HFFc6 (cell line): ENCODE measurements around the gene PPP1R3F. TPM values are rescaled to one million over a fixed set of nuclear protein-coding genes. Genes with fewer than 3 reads are reported as not detected.
"Not testable (repeated sequence)": the region's sequence is repeated elsewhere in the genome, so short reads cannot be mapped to it uniquely, and the experiment has no call there.

Experiments
- DNase-seq: peaks from one replicate; pipeline ENCODE4 v3.0.0-alpha.2; 2018
- H3K27ac Mint-ChIP-seq: 2 replicates; pipeline ENCODE4 v1.8.0; 2020; ENCODE audit warnings: mild to moderate bottlenecking, mixed read lengths
- H3K27me3 Mint-ChIP-seq: 2 replicates; pipeline ENCODE4 v1.8.0; 2021; ENCODE audit warnings: mild to moderate bottlenecking, moderate library complexity, mixed read lengths; ENCODE audit not compliant: insufficient read depth
- H3K36me3 Mint-ChIP-seq: 2 replicates; pipeline ENCODE4 v1.8.0; 2021; ENCODE audit warnings: low read depth, mixed read lengths
- H3K4me1 Mint-ChIP-seq: 2 replicates; pipeline ENCODE4 v1.8.0; 2020; ENCODE audit warnings: low read depth, mixed read lengths
- H3K4me3 Mint-ChIP-seq: 2 replicates; pipeline ENCODE4 v1.8.0; 2020; ENCODE audit warnings: mild to moderate bottlenecking, moderate library complexity, mixed read lengths
- H3K9me3 Mint-ChIP-seq: 2 replicates; pipeline ENCODE4 v1.8.0; 2020; ENCODE audit warnings: mild to moderate bottlenecking, mixed read lengths
- total RNA-seq, 6 experiments: library from RNA; stranded (reverse); fragmentation: NEBNext Ultra II Directional; extraction: Animal tissue kit (Norgen Biotek cat#: 25700); gene quantifications; 2 replicates in 1 of 6; 3 replicates in 5 of 6; pipeline ENCODE4 v1.2.3, GENCODE V29; 2021
- TF ChIP-seq, protein P1 (sequence below): fragments of 200-600 bp; sonication (generic); IDR thresholded peaks from 2 replicates; pipeline ENCODE4 v1.5.0; 2021; ENCODE audit warnings: antibody characterized with exemption, mild to moderate bottlenecking

The PPP1R3F gene
- total RNA-seq, 6 experiments from 2014 or later, result 2.4 to 4.5 (median 4.1) TPM

DNA sequence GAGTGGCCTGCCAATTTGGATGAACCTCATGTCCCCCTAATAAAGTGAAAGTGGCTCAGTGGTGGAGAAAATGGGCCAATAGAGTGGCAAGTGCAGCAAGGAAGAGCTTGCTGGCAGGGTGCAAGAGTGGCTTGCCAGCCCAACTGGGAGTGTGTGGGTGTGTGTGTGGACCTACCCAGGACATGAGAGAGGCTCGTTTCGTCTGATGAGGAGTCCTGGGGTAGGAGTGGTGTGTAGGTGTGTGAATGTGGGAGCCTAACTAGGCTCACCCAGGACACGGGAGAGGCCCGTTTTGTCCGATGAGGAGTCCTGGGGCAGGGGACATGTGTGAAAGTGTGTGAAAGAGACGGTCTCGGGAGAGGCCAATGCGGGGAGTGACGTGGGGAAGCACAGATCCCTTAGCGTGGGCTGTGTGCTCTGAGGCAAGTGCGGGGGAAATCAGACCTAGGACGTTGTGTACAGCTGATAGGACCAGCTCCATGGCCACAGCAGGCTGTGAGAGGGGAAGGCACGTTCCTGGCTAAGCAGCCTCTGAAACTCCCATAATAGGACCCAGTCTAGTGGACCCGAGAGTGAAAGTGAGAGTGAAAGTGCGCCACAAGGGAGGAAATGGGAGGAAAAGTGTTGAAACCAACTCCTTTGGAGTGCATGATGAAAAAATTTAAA is 39.1 kb downstream of the PPP1R3F start:
- no peak for DNase-seq
- Mint-ChIP-seq H3K9me3 (no peaks in the 10 kb centered on the region), H3K4me3 (peak overlapping the region; percentile 92), H3K4me1 (peaks cover 21% of the 10 kb centered on the region), H3K27ac (peak overlapping the region; percentile 32), H3K36me3 (no peaks in the 10 kb centered on the region), H3K27me3 (peaks cover 4% of the 10 kb centered on the region)
- TF ChIP-seq, protein P1, sequence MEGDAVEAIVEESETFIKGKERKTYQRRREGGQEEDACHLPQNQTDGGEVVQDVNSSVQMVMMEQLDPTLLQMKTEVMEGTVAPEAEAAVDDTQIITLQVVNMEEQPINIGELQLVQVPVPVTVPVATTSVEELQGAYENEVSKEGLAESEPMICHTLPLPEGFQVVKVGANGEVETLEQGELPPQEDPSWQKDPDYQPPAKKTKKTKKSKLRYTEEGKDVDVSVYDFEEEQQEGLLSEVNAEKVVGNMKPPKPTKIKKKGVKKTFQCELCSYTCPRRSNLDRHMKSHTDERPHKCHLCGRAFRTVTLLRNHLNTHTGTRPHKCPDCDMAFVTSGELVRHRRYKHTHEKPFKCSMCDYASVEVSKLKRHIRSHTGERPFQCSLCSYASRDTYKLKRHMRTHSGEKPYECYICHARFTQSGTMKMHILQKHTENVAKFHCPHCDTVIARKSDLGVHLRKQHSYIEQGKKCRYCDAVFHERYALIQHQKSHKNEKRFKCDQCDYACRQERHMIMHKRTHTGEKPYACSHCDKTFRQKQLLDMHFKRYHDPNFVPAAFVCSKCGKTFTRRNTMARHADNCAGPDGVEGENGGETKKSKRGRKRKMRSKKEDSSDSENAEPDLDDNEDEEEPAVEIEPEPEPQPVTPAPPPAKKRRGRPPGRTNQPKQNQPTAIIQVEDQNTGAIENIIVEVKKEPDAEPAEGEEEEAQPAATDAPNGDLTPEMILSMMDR, result no peak

DNA sequence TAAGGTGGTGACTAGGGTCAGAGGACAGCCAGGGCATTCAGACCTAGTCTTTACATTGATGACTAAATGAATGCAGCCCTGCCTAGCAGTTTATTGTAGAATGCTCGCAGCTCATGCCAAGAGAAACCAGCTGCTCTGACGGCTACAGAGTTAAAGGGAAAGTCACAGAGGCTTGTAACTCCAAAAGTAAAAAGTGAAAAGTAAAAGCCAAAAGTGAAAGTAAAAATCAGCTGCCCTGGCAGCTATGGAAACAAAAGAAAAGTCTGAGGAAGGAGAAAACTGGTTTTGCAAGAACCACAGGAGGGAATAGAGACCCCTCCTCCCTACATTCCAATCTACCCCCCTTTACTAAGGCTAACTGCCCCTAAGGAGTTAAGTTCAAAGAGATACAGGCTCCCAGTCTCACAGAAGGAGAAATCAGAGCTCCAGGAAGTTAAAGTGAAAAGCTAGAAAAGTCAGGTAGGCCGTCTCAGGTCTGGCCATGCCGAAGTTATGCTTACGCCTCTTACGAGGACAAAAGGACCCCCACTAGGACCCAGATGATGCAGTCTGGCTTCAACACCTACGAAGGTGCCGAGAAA is 39.9 kb downstream of the PPP1R3F start:
- peaks cover 21% of the 10 kb centered on the region for H3K4me1 Mint-ChIP-seq
- peak overlapping the region; percentile 32; the same call in 1 of the 2 replicates for H3K27ac Mint-ChIP-seq
- TF ChIP-seq, protein P1, result no peak
- H3K27me3 Mint-ChIP-seq, result peaks cover 4% of the 10 kb centered on the region
- no peaks in the 10 kb centered on the region for H3K9me3 Mint-ChIP-seq
- DNase-seq, result peak; percentile 2
- H3K4me3 Mint-ChIP-seq, result peak overlapping the region; percentile 92
- H3K36me3 Mint-ChIP-seq, result no peaks in the 10 kb centered on the region

DNA sequence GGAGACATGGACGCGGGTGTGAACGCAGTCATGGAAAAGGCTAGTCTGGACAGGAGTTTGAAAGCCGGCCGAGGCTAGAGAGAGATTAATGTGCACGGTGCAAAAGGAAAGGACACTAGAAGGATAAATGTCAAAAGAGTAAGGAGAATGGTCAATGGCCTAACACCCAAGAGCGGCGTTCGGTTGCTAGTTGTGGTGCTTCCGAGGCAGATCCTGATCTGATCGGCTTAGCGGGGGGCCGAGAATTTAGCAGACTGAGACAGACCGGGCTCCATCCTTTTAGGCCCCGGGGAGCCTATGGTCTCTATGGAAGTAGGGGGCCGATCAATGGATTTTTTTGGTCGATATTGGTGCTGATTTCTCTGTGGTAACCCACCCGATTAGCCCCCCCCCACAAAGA is 40.8 kb downstream of the PPP1R3F start:
- Mint-ChIP-seq H3K4me3 (no peak overlapping the region), H3K9me3 (no peaks in the 10 kb centered on the region), H3K27me3 (peaks cover 4% of the 10 kb centered on the region), H3K36me3 (no peaks in the 10 kb centered on the region), H3K4me1 (peaks cover 21% of the 10 kb centered on the region), H3K27ac (no peak overlapping the region)
- DNase-seq, result no peak
- TF ChIP-seq, protein P1, result no peak

DNA sequence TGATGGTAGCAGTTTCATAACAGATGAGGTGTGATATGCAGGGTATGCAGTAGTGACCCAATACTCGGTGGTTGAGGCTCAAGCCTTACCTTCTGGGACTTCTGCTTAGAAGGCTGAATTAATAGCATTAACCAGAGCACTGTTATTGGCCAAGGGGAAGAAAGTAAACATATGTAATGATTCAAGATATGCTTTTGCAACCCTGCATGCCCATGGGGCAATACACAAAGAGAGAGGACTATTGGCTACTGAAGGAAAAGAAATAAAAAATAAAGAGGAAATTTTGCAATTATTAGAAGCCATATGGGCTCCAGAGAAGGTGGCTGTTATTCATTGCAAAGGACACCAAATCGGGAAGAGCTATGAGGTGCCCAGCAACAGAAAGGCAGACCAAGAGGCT is 42.6 kb downstream of the PPP1R3F start:
- H3K9me3 Mint-ChIP-seq, result no peaks in the 10 kb centered on the region
- H3K27me3 Mint-ChIP-seq, result peaks cover 8% of the 10 kb centered on the region
- H3K27ac Mint-ChIP-seq, result no peak overlapping the region
- H3K36me3 Mint-ChIP-seq, result no peaks in the 10 kb centered on the region
- peaks cover 21% of the 10 kb centered on the region for H3K4me1 Mint-ChIP-seq
- no peak for DNase-seq
- no peak overlapping the region for H3K4me3 Mint-ChIP-seq
- TF ChIP-seq, protein P1, result no peak

DNA sequence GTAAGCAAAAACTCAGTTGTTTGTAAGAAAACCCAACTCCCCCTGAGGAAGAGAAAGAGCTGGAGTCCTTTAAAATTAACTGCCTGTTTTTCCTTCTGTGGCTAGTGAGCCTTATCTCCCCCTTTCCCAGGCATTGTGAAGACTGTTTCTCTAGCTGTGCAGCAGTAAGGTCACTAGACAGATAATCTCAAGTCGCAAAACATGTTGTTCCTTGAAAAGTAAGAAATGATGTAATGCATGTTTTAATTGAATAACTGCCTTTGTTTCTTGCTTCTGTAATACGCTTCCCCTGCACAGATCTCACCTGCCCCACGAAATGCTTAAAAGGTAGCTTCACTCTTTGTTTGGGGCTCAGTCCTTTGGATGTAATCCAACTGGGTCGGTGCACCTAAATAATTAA is 46.5 kb downstream of the PPP1R3F start:
- Mint-ChIP-seq H3K9me3 (no peaks in the 10 kb centered on the region), H3K4me1 (no peaks in the 10 kb centered on the region), H3K27ac (no peak overlapping the region), H3K4me3 (no peak overlapping the region), H3K36me3 (no peaks in the 10 kb centered on the region), H3K27me3 (peaks cover 5% of the 10 kb centered on the region; the same call in 1 of the 2 replicates)
- no peak for DNase-seq
- TF ChIP-seq, protein P1, result no peak

DNA sequence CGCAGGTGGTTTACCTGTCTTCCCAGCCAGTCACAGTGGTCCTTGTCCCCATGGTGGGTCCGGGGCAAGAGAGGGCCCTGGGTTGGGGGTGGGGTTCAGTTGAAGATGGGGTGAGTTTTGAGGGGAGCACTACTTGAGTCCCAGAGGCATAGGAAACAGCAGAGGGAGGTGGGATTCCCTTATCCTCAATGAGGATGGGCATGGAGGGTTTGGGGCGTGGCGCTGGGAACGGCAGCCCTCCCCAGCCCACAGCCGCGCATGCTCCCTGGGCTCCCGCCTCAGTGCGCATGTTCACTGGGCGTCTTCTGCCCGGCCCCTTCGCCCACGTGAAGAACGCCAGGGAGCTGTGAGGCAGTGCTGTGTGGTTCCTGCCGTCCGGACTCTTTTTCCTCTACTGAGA is 52.1 kb downstream of the PPP1R3F start, which contains the start of gene GAGE12J:
TSS of gene GAGE12J (plus strand) at position 301 of the 400 bp plus-strand sequence. CDS start 1,157 bp downstream, outside the sequence.
- not testable (repeated sequence) for H3K4me1 Mint-ChIP-seq, H3K27ac Mint-ChIP-seq, H3K4me3 Mint-ChIP-seq, H3K9me3 Mint-ChIP-seq, H3K36me3 Mint-ChIP-seq, H3K27me3 Mint-ChIP-seq, DNase-seq

DNA sequence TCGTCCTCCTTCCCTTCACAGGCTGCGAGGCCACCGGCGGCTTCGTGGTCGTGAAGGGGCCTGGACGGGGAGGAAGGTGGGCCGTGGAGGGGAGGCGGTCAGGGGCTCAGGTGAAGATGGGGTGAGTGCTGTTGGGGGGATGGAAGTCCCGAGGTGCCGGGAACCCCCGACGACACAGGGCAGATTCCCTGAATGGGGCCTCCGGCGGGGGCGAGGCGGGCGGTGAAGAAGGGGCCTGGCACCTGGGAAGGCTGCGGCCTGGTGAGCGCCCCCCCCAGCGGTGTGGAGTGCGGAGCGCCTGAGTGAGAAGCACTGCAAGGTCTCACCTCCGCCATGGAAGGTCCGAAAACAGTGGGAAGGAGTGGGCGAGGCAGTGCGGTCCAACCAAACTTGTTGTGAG is 52.7 kb downstream of the PPP1R3F start:
- not testable (repeated sequence) for DNase-seq

DNA sequence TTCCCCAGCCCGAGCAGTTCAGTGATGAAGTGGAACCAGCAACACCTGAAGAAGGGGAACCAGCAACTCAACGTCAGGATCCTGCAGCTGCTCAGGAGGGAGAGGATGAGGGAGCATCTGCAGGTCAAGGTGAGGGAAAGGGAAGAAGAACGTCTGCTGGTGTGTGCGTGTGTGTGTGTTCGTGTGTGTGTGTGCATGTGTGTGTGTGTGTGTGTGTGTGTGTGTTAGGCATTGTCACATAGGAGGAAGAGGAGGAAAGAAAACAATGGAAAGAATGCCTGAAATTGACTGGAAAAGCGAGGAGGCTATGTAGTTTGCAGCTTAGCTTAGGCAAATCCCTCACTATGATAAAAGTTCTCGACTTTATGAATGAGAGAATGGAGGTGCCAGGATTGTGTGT is 54.1 kb downstream of the PPP1R3F start:
- DNase-seq, H3K27ac Mint-ChIP-seq, H3K9me3 Mint-ChIP-seq, H3K4me3 Mint-ChIP-seq, H3K27me3 Mint-ChIP-seq, H3K36me3 Mint-ChIP-seq, H3K4me1 Mint-ChIP-seq: not testable (repeated sequence)

More for the DNA sequence above, 52.7 kb downstream of the PPP1R3F start:
- H3K27me3 Mint-ChIP-seq, H3K4me3 Mint-ChIP-seq, H3K36me3 Mint-ChIP-seq, H3K27ac Mint-ChIP-seq, H3K4me1 Mint-ChIP-seq, H3K9me3 Mint-ChIP-seq: not testable (repeated sequence)

DNA sequence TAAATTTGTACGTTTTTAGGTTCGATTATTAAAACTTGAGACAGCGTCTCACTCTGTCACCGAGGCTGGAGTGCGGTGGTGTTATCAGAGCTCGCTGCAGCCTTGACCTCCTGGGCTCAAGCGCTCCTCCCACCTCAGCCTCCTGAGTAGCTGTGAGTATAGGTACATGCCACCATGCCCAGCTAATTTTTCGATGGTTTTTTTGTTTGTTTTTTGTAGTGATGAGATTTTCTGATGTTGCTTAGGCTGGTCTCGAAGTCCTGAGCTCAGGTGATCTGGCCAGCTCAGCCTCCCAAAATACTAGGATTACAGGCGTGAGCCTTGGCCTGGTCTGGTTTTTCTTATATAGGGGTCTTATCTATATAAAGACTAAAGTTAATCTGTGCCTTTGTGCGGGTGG is 60.8 kb downstream of the PPP1R3F start:
- H3K4me1 Mint-ChIP-seq, DNase-seq, H3K27ac Mint-ChIP-seq, H3K27me3 Mint-ChIP-seq, H3K9me3 Mint-ChIP-seq, H3K36me3 Mint-ChIP-seq, H3K4me3 Mint-ChIP-seq: not testable (repeated sequence)
